SU-DHL-6 (cell line): ENCODE results near the gene HRG.

Experiments used
- H2AFZ ChIP-seq: fragments of 200-600 bp; sonication (generic); 2 replicates; pipeline ENCODE4 v1.6.1; 2014; ENCODE audit warnings: low read depth, mild to moderate bottlenecking, moderate library complexity, mixed read lengths, antibody characterized with exemption, low read length; ENCODE audit not compliant: severe bottlenecking
- H3F3A ChIP-seq: fragments of 200-600 bp; shearing (Covaris generic); 2 replicates; pipeline ENCODE4 v1.6.0; 2016; ENCODE audit warnings: antibody characterized with exemption, mild to moderate bottlenecking; ENCODE audit not compliant: insufficient read depth
- H3K27ac ChIP-seq: fragments of 200-600 bp; sonication (generic); 2 replicates; pipeline ENCODE4 v1.5.1; 2016; ENCODE audit warnings: low read depth, mild to moderate bottlenecking, low read length, moderate library complexity, mixed read lengths
- H3K27me3 ChIP-seq: fragments of 200-600 bp; sonication (generic), shearing (Covaris generic); 2 replicates; pipeline ENCODE4 v1.6.0; 2014; ENCODE audit warnings: mild to moderate bottlenecking, low read length
- H3K36me3 ChIP-seq: fragments of 200-600 bp; sonication (generic); 2 replicates; pipeline ENCODE4 v1.6.1; 2014; ENCODE audit warnings: mild to moderate bottlenecking, low read length, mixed read lengths
- H3K4me2 ChIP-seq: fragments of 300-600, 200-600 bp; shearing (Covaris generic), sonication (generic); 2 replicates; pipeline ENCODE4 v1.6.0; 2014; ENCODE audit warnings: low read length, low read depth, mild to moderate bottlenecking; ENCODE audit not compliant: poor library complexity, severe bottlenecking
- H3K4me3 ChIP-seq: fragments of 200-600 bp; sonication (generic); 2 replicates; pipeline ENCODE4 v1.5.1; 2014; ENCODE audit warnings: antibody characterized with exemption, low read length, mild to moderate bottlenecking, mixed read lengths; ENCODE audit not compliant: insufficient read depth, poor library complexity, severe bottlenecking
- H3K79me2 ChIP-seq: fragments of 200-600 bp; sonication (generic); 2 replicates; pipeline ENCODE4 v1.6.1; 2014; ENCODE audit warnings: mild to moderate bottlenecking, low read length, moderate library complexity; ENCODE audit not compliant: insufficient read depth
- H3K9ac ChIP-seq: fragments of 200-600 bp; sonication (generic); 2 replicates; pipeline ENCODE4 v1.7.0; 2014; ENCODE audit warnings: mild to moderate bottlenecking, low read length
- H3K9me2 ChIP-seq: fragments of 200-600 bp; sonication (generic); replicated peaks from 2 replicates; pipeline ENCODE4 v1.6.1; 2014; ENCODE audit warnings: low read length; ENCODE audit not compliant: insufficient read depth
- H3K9me3 ChIP-seq: fragments of 200-600 bp; sonication (generic); 2 replicates; pipeline ENCODE4 v1.6.1; 2014; ENCODE audit warnings: low read length, mixed read lengths; ENCODE audit not compliant: insufficient read depth
- H4K20me1 ChIP-seq: fragments of 200-600 bp; sonication (generic); 2 replicates; pipeline ENCODE4 v1.6.1; 2014; ENCODE audit warnings: low read depth, mild to moderate bottlenecking, antibody characterized with exemption, low read length, moderate library complexity, mixed read lengths
- CTCF ChIP-seq: fragments of 200-600 bp; sonication (generic); IDR thresholded peaks from one replicate; pipeline ENCODE4 v1.5.1; 2017; ENCODE audit warnings: antibody characterized with exemption, mild to moderate bottlenecking, low read length, moderate library complexity; ENCODE audit not compliant: insufficient read depth, poor library complexity, severe bottlenecking
- EZH2phosphoT487 ChIP-seq: fragments of 200-600 bp; sonication (generic), shearing (Covaris generic); conservative IDR thresholded peaks from 2 replicates; pipeline ENCODE4 v1.6.1; 2018; ENCODE audit warnings: mild to moderate bottlenecking, antibody characterized with exemption, low read length, moderate library complexity, mixed read lengths

HRG gene

DNA sequence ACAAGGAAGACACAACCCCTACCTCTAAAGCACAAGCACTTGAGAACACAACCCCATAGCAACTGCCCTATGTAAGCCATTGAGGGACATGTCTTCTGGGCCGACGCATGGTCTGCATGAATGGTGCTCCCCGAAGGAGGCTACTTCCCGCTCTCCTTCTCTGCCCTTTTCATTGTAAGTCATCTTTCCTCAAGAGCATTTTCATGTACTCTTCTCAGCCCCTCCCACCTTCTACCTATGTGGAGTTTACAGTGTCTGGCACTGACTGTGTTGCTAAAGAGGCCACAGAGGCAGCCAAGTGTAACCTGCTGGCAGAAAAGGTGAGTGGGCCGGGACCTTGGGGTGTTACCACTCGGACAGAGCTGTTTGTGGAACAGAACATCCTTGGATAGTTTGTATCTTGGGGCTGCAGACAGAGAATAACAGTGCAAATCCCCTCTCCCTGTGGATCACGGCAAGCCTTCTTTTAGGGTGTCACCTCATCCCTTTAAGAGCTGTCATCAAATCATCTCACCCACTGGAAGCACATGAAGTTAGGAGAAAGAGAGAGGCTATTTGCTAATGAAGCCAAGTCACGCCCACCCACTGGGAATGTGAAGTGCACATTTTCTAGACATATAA is 47.4 kb upstream of the HRG start:
- H3K4me3 ChIP-seq = no peak overlapping the region
- no peak overlapping the region for H3K4me2 ChIP-seq
- TF ChIP-seq CTCF = no peak
- TF ChIP-seq EZH2phosphoT487 = no peak
- no peaks in the 10 kb centered on the region for H3K27me3 ChIP-seq
- H3F3A ChIP-seq = no peaks in the 10 kb centered on the region
- H2AFZ ChIP-seq = no peak overlapping the region
- no peaks in the 10 kb centered on the region for H3K79me2 ChIP-seq
- H3K9ac ChIP-seq = no peak overlapping the region
- no peaks in the 10 kb centered on the region for H3K9me3 ChIP-seq
- no peak overlapping the region for H3K27ac ChIP-seq
- no peaks in the 10 kb centered on the region for H4K20me1 ChIP-seq
- H3K36me3 ChIP-seq = no peaks in the 10 kb centered on the region
- H3K9me2 ChIP-seq = no peaks in the 10 kb centered on the region

GRCh38 chr3:186619787-186620212 is 46.0 kb upstream of the HRG start:
- no peaks in the 10 kb centered on the region for H3K9me2 ChIP-seq
- H3K9me3 ChIP-seq = no peaks in the 10 kb centered on the region
- no peaks in the 10 kb centered on the region for H3K36me3 ChIP-seq
- H3F3A ChIP-seq = no peaks in the 10 kb centered on the region
- H3K4me2 ChIP-seq = no peak overlapping the region
- H3K79me2 ChIP-seq = no peaks in the 10 kb centered on the region
- no peak overlapping the region for H2AFZ ChIP-seq
- no peaks in the 10 kb centered on the region for H4K20me1 ChIP-seq
- no peak overlapping the region for H3K27ac ChIP-seq
- no peak overlapping the region for H3K4me3 ChIP-seq
- H3K27me3 ChIP-seq = no peaks in the 10 kb centered on the region
- no peak overlapping the region for H3K9ac ChIP-seq
- TF ChIP-seq CTCF = no peak
- TF ChIP-seq EZH2phosphoT487 = no peak

DNA sequence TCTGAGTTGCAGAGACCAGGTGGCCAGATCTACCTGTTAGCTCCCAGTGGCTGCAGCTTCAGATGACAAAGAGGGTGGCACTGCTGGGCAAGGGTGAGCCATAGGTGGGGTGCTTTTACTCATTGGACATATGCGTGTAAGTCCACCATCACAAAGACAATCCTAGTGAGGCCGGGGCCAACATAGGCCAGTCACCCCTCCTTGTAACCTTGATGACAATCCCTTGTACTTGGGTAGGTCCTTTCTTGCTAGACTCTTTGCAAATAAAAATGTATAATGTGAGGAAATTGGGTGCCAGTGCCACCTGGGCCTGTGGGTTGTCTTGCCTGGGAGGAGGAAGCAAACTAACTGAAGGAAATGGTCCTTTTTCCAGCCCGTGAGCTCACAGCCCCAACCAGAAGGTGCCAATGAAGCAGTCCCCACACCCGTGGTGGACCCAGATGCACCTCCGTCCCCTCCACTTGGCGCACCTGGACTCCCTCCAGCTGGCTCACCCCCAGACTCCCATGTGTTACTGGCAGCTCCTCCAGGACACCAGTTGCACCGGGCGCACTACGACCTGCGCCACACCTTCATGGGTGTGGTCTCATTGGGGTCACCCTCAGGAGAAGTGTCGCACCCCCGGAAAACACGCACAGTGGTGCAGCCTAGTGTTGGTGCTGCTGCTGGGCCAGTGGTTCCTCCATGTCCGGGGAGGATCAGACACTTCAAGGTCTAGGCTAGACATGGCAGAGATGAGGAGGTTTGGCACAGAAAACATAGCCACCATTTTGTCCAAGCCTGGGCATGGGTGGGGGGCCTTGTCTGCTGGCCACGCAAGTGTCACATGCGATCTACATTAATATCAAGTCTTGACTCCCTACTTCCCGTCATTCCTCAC is 45.4 kb upstream of the HRG start:
- Histone ChIP-seq H3K9ac (no peak overlapping the region), H4K20me1 (no peaks in the 10 kb centered on the region)

More for the DNA sequence above, 45.4 kb upstream of the HRG start:
- no peaks in the 10 kb centered on the region for H3K27me3 ChIP-seq
- TF ChIP-seq EZH2phosphoT487 = no peak
- no peak for TF ChIP-seq CTCF
- no peak overlapping the region for H3K27ac ChIP-seq
- no peak overlapping the region for H3K4me3 ChIP-seq
- no peaks in the 10 kb centered on the region for H3F3A ChIP-seq
- H3K36me3 ChIP-seq = no peaks in the 10 kb centered on the region
- H2AFZ ChIP-seq = no peak overlapping the region
- H3K79me2 ChIP-seq = no peaks in the 10 kb centered on the region
- no peak overlapping the region for H3K4me2 ChIP-seq
- H3K9me2 ChIP-seq = no peaks in the 10 kb centered on the region
- H3K9me3 ChIP-seq = no peaks in the 10 kb centered on the region
